Measurements from ENCODE around the gene TERT. TPM values are rescaled to one million over a fixed set of nuclear protein-coding genes. Genes with fewer than 3 reads are reported as not detected.

Gene TERT
- total and polyA plus RNA-seq, 12 donors = 0.29 TPM; not detected in 11

DNA sequence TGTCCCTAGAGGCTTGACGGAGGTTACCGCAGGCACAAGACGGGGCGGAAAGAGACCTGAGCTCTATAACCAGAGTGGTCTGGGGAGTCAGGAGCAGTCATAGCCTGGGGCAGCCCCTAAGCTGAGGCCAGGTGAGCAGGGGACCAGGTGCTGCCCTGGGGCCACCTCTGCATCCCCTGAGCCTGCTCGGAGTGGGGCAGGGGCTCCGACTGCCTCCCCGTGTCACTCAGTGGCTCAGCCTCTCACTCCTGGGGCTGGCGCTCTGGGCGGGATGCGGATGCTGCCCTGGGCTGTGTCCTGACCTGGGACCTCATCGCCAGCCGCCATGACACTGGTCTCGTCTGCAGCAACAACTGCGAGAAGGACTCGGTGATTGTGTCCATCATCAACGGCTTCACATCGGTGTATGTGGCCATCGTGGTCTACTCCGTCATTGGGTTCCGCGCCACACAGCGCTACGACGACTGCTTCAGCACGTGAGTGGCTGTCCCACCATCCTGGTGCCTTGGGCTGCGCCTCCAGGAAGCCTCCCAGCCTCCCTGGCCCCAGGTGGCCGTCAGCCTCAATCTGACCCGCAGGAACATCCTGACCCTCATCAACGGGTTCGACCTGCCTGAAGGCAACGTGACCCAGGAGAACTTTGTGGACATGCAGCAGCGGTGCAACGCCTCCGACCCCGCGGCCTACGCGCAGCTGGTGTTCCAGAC lies 78.5 kb downstream of the TERT start:
- H3K27me3 ChIP-seq = no peaks in the 10 kb centered on the region
- H3K9me3 ChIP-seq (replicated peaks in 1 of 3) = no peaks in the 10 kb centered on the region
- intact Hi-C loops (cut with DNase I) = no loop called here
- TF ChIP-seq POLR2A (IDR thresholded peaks at IDR 0.05) = no peak
- TF ChIP-seq, protein P1, sequence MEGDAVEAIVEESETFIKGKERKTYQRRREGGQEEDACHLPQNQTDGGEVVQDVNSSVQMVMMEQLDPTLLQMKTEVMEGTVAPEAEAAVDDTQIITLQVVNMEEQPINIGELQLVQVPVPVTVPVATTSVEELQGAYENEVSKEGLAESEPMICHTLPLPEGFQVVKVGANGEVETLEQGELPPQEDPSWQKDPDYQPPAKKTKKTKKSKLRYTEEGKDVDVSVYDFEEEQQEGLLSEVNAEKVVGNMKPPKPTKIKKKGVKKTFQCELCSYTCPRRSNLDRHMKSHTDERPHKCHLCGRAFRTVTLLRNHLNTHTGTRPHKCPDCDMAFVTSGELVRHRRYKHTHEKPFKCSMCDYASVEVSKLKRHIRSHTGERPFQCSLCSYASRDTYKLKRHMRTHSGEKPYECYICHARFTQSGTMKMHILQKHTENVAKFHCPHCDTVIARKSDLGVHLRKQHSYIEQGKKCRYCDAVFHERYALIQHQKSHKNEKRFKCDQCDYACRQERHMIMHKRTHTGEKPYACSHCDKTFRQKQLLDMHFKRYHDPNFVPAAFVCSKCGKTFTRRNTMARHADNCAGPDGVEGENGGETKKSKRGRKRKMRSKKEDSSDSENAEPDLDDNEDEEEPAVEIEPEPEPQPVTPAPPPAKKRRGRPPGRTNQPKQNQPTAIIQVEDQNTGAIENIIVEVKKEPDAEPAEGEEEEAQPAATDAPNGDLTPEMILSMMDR (IDR thresholded peaks at IDR 0.05) = no peak
- H3K4me3 ChIP-seq = no peak overlapping the region
- no peak for DNase-seq
- H3K4me1 ChIP-seq (replicated peaks in 1 of 2) = no peaks in the 10 kb centered on the region
- no peak overlapping the region for H3K27ac ChIP-seq
- WGBS, 4 donors = 90 to 92% (median 91%) methylated on average over 16 to 38 of the region's 38 CpGs
- H3K36me3 ChIP-seq (replicated peaks in 1 of 2) = no peaks in the 10 kb centered on the region

DNA sequence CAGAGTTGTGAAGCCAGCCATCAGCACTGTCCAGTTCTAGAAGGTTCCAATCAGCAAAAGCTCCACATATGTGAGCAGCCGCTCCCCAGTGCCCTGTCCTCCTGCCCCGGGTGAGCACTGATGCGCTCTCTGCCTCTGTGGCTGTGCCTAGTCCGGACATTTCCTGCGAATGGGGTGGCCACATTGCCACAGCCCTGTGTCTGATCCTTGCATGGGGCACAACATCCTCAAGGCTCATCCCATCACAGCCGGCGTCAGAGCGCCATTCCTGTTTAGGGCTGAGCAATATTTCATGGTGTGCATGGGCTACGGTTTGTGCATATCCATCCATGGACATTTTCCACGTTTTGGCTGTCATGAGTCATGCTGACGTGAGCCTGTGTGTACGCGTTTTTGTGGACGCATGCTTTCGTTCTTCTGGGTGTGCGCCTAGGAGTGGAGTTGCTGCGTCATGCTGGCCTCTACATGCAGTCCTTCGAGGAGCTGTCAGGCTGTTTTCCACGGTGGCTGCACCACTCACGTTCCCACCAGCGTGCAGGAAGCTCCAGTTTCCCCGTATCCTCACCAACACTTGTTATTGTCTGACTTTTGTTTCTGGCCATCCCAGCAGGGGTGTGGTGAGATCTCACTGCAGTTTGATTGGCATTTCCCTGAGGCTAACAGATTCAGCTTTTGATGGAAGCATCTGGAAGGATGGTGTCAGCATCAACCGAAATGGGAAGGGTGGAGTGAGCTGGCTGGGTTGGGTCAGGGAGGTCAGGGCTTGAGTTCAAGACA lies 79.4 kb downstream of the TERT start:
- no peaks in the 10 kb centered on the region for H3K9me3 ChIP-seq (replicated peaks in 1 of 3)
- H3K27ac ChIP-seq = no peak overlapping the region
- intact Hi-C loops (cut with DNase I) = no loop called here
- no peak for DNase-seq
- WGBS, 4 donors = 87 to 91% (median 90%) methylated on average over 22 to 23 of the region's 23 CpGs
- H3K27me3 ChIP-seq = no peaks in the 10 kb centered on the region
- no peaks in the 10 kb centered on the region for H3K4me1 ChIP-seq (replicated peaks in 1 of 2)
- H3K36me3 ChIP-seq (replicated peaks in 1 of 2) = no peaks in the 10 kb centered on the region
- TF ChIP-seq POLR2A (IDR thresholded peaks at IDR 0.05) = no peak
- TF ChIP-seq, protein P1 (IDR thresholded peaks at IDR 0.05) = no peak
- no peak overlapping the region for H3K4me3 ChIP-seq

DNA sequence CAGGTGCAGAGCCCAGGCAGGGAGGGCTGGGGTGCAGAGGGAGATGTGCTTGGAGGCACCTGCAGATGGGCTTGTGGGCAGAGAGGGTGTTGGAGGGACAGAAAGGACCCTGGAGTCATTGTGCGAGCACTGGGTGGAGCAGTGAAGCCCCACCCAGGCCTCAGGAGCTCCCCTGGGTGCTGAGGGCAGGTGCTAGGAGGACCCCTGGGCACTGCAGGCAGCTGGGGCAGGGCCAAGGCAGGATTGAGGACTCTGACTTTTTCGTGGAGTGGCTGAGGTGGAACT lies 80.0 kb downstream of the TERT start:
- Histone ChIP-seq H3K9me3 (replicated peaks in 1 of 3) (no peaks in the 10 kb centered on the region), H3K36me3 (replicated peaks in 1 of 2) (no peaks in the 10 kb centered on the region), H3K4me3 (no peak overlapping the region), H3K27me3 (no peaks in the 10 kb centered on the region), H3K27ac (no peak overlapping the region), H3K4me1 (replicated peaks in 1 of 2) (no peaks in the 10 kb centered on the region)
- TF ChIP-seq, protein P1 (IDR thresholded peaks at IDR 0.05) = no peak
- TF ChIP-seq POLR2A (IDR thresholded peaks at IDR 0.05) = no peak
- DNase-seq = no peak
- WGBS, 4 donors = 69 to 83% (median 71%) methylated on average over 2 of the region's 2 CpGs
- intact Hi-C loops (cut with DNase I) = no loop called here

DNA sequence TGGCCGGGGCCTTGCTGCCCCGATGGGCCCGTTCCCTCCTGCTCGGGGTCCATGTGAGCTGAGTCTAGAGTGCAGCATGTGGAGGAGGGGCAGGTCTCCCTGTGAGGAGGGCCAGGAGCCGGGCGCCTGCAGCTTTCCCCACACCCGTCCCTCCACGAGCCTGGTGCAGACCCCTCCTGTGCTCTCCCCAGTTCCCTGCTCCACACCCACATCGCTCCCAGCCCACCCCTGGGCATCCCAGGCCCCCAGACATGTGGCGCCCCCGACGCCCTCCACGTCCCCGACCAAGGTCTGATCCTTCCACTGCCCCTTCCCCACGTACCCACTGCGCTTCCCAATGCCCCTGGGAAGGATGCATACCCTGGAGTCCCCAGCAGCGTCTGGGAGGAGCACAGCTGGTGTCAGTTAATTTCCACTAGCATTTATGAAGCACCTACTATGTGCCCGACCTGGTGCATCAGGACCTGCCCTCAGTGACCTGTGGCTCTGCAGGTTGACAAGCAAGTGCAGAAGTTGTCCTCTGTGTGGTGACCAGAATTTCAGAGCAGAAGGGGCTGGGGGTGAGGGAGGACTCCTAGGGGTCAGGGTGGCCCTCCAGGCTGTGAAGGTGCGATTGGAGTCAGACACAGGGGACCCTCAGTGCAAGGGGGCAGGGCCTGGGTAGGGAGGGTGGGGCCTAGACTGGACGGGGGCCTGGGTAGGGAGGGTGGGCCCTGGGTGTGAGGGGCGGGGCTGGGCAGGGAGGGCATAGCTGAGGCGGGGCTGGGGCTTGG lies 80.5 kb downstream of the TERT start:
- WGBS, 4 donors = 57 to 70% (median 64%) methylated on average over 13 to 22 of the region's 22 CpGs
- Histone ChIP-seq H3K27me3 (no peaks in the 10 kb centered on the region), H3K4me1 (replicated peaks in 1 of 2) (no peaks in the 10 kb centered on the region), H3K9me3 (replicated peaks in 1 of 3) (no peaks in the 10 kb centered on the region), H3K27ac (no peak overlapping the region), H3K36me3 (replicated peaks in 1 of 2) (no peaks in the 10 kb centered on the region), H3K4me3 (no peak overlapping the region)
- DNase-seq = no peak
- TF ChIP-seq, protein P1 (IDR thresholded peaks at IDR 0.05) = no peak
- TF ChIP-seq POLR2A (IDR thresholded peaks at IDR 0.05) = no peak
- intact Hi-C loops (cut with DNase I) = no loop called here
